Stimulated activated naive CD8-positive, alpha-beta T cell treated with anti-CD3 and anti-CD28 coated beads, Interleukin-15, Interleukin-2, amounts not matched to agents 100 U/mL and 50 U/mL, for 24 hours (primary cell): ENCODE results near the gene PGGHG.
"Not testable (repeated sequence)": the region's sequence is repeated elsewhere in the genome, so short reads cannot be mapped to it uniquely, and the experiment has no call there.

Source experiments
- ATAC-seq: fragments of 150-1000 bp; cut with Tn5 transposase; one replicate; pipeline ENCODE4 v1.10.0; 2021
- DNase-seq: peaks from one replicate; pipeline ENCODE4 v3.0.0; 2021

The PGGHG gene

DNA sequence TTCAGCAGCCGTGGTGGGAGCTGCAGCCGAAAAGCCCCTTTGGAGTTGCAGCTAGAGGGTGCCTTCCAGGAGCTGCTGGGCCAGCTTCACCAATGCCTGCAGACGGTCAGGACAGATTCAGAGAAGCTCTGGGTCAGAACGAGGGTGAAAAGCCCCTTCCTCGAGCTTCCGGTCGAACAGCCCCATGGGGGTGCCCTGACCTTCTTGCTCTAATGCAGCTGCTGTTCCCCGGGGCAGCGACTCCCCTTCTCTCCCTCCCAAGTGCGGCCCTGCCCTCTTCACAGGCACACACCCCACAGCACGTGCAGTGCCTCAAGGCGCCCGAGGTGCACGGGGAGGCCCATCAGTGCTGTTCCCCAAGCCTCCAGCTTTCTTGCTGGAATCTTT is 41.4 kb downstream of the PGGHG start:
- ATAC-seq (no peak), DNase-seq (no peak)

DNA sequence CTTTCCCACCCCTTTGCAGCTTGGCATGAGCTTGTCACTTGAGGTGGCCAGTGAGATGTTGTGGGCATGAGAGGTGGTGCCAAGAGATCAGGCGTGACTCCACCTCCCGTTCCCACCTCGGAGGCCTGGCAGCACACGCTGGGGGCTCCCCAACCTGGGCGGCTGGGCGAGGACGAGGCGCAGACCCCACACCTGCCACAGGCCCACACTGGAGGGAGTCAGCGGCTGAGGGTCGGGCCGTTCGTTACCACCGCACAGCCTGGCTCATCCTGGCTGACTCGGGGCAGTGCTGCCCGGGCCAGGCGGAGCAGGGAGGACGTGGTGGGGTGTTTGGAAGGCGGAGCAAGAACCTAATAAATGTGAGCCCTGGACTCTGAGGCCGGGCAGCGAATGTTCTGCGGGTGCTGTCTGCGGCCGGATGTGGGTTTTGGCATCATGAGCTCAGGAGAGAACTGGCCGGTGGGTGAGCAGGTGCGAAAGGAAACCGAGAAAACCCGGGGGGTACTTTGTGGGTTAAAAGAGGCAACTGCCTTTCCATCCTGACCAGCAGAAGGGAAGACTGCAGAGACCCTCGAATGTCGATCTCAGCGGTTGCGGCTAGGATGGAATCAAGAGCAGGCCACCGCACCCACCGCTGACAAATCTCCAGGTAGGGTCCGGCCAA is 41.9 kb downstream of the PGGHG start:
- peak; percentile 62 for DNase-seq

DNA sequence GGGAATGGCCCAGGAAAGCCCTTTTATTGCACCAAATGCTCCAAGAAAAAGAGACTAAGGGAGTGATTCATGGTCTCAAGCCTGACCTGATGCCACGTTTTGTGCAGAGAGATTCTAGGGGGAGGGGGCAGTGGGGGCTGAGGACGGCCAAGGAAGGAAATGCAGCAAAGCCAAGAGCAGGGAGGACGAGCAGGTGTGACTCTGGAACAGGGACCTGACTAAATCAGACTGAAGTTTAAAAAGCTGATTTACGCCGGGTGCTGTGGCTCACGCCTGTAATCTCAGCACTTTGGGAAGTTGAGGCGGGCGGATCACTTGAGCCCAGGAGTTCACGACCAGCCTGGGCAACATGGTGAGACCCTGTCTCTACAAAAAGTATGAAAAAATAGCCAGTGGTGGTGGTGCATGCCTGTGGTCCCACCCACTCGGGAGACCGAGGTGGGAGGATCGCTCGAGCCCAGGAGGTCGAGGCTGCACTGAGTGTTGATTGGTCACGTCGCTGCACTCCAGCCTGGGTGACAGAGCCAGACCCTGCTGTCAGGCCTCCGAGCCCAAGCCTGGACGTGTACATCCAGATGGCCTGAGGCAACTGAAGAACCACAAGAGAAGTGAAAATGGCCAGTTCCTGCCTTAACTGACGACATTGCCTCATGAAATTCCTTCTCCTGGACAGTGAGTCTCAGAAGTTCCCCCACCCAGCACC is 42.6 kb downstream of the PGGHG start:
- DNase-seq (no peak), ATAC-seq (no peak)

More for the DNA sequence above, 41.9 kb downstream of the PGGHG start:
- ATAC-seq = no peak

DNA sequence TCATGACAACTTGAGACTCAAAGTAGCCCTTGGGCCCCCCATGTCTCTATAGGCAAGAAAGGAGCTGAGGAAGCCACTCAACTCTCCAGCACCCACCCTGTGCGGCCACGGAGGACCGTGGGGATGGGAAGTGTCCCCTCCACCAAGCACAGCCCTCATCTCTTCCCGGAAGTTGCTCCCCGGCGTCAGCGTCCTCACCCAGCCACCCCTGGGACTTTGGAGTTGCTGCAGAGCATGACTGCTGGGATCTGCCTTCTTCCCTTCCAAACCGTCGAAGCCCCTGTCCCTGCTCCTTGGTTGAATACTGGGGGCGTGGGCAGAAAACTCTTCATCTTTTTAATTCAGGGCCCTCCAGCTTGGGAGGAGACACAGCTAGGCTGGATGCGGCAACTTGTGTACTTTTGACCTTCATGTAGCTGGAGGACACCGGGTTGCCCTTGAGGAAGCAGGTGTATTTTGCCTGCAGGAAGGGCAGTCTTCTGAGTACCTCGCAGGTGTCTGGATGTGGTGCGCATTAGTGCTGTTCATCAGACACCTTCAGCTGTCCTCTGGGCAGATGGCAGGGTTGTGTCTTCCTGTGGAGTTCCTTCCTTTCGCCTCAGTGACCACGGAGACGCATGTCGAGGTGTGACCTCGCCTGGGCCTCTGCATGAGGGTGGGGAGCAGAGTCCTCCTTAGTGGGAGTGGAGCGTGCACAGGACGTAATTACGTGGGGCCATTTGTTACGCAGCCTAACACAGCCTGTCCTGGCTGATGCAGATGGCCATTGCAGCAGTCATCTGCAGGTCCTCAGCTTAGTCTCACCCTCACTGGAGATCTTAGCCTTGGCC is 43.9 kb downstream of the PGGHG start:
- no peak for DNase-seq
- no peak for ATAC-seq

DNA sequence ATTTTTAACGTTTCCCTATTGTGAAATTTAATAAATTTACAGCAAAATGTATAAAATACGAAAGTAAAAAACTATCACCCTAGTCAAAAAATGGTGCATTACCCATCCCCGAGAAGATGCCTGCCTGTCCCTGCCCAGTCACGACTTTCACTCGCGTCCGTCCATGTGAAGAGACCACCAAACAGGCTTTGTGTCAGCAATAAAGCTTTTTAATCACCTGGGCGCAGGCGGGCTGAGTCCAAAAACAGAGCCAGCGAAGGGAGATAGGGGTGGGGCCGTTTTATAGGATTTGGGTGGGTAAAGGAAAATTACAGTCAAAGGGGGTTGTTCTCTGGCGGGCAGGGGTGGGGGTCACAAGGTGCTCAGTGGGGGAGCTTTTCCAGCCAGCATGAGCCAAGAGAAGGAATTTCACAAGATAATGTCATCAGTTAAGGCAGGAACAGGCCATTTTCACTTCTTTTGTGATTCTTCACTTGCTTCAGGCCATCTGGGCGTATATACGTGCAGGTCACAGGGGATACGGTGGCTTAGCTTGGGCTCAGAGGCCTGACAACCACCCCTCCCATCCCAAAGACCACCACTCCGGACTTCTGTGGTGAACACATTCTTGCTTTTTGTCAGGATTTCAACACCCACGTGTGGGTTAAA is 44.8 kb downstream of the PGGHG start:
- ATAC-seq, DNase-seq: not testable (repeated sequence)

DNA sequence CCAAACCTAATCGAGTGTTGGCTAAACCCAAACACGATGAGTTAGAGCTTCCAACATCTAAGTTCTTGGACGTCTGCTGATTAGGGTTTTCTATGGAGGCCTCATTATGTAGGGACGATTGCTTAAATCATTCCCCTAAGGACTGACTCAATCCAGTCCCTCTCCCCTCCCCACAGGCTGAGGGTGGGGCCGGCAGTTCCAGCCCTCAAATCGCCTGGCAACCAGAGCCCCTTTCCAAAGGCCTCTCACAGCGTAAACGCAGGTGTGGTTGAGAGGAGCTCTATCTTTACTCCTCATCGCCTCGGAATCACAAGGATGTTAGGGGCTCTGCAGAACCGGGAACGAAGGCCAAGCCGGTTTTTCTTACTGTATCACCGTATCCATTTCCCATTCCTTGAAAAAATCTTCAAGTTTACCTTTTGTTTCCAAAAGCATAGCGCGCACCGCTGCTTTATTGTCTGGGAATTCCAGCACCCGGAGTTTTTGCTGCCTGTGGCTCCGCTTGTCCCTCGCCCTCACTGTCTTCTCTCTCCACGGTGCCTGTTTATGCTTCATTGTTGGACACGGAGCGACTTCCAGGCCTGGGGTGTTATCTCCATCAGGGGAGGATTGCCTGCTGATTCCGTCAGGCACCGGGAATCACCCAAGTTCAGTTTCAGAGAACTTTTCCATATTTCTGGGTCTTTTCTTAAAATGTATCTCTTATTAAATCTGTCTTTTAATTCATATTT is 45.5 kb downstream of the PGGHG start:
- ATAC-seq (no peak), DNase-seq (no peak)

DNA sequence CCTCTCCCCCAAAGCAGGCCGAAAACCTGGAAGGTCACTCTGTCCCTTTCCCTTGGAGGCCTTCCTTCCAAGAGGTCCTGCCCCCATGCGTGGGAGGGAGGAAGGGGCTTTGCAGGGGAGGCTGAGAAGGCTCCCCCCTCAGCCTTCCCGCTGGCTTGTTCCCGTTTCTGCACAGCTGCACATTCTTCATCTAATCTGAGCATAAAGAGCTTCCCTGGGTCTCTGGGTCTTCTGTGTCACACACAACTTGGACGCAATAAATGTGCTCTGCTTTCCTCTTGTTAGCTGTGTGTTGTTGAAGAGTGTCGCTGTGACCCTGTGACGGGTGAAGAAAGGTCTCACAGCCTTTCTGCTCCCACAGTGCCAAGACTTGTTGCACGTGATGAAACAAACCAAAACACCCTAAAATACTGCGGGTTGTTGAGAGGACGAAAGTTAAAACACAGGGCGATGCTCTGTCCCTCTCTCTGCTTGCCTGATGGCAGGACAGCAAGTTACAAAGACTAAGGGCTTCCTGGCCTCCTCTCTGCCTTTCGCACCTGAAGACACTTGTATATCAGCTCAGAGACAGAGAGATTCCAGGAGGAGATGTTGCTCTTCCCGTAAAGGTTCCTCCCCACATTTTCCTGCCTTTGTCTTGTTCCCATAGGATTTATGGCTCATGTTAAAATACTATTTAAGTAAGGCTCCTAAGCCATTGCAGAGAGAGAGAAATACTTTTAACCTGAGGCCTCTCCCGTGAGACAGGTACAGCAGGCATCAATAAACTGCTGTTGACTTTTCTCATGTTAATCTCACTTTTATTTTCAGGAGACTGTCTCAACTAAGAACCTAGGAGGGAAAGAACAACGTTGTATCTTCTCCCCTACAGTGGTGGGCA is 47.1 kb downstream of the PGGHG start:
- no peak for ATAC-seq
- no peak for DNase-seq

DNA sequence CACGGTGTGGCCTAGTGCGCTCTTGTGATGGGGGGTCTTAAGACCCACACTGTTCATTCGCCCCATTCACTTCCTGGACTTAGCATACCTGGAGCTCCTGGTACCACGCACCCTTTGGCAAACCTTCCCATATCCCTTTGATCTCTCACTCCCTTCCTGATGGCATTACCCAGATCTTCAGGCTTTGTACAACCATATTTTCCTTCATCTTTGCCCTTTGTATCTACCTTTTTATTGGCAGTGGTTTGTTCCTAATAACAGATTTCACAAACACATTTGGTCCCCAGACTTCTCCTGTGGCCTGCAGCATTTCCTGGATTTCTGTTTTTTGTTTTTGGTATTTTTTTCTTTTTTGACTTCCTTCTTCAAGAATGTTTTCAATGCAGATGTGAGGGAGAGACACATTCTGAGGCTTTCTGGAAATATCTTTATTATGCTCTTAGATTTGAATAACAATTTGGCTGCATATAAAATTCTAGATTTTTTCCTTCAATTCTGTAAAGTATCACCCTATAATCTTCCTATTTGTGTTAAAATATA is 47.8 kb downstream of the PGGHG start:
- DNase-seq = no peak
- no peak for ATAC-seq

DNA sequence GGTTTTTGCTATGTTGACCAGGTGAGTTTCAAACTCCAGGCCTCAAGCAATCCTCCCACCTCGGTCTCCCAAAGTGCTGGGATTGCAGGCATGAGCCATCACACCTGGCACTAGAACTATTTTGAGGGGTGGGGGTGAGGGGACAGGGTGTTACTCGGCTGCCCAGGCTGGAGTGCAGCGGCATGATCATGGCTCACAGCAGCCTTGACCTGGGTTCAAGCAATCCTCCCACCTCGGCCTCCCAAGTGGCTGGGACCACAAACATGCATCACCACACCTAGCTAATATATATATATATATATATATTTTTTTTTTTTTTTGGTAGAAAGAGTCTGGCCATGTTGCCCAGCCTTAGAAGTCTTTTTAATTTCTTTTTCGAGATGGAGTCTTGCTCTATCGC is 48.8 kb downstream of the PGGHG start:
- DNase-seq (no peak), ATAC-seq (no peak)

DNA sequence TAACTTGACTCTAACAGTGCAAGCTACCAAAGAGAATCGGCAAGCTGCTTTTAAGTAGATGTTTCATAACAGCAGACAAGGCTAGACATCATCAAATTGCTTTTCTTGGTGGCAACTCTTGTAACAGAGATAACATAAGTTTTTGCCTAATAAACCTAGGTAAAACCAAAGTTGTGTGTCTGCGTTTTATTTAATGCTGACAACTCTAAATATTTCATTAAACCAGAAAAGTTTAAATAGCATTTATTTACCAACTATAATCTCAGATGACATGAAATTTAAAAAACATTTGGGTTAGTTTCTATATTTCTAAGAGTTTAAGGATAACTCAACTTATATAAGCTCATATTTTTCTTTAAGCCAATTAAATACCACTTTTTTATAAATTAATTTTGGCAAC is 51.0 kb downstream of the PGGHG start:
- no peak for ATAC-seq

DNA sequence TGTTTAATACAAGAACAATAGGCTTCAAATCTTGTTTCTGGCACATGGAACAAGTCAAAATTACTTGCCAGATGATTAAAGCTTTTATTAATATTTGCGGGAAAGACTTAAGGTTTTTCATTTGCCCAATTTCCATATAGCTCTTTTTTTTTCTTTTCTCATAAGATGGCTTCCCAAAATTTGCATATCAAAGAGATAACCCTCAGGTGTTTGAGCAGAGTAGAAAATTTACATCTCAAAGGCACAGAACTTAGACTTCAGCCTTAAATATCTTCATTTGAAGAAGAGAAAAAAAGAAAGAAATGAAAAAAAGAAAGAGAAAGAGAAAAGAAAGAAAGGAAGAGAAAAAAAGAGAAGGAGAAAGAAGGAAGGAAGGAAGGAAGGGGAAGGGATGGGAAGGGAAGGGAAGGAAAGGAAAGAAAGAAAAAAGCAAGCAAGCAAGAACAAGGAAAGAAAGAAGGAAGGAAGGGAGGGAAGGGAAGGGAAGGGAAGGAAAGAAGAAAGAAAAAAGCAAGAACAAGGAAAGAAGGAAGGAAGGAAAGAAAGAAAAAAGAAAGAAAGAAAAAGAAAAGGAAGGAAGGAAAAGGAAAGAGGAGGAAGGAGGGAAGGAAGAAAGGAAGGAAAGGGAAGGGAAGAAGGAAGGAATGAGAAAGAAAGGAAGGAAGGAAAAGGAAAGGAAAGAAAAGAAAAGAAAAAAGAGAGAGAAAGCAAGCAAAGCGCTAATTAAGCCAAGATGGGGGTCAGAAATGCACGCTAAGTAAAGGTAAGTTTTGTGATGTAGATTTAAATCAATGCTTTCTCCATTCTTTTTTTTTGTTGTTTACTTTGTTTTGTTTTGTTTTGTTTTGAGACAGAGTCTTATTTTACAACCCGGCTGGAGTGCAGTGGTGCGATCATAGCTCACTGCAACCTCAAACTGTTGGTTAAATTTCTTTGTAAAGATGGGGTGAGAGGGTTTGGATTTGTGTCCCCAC is 51.9 kb downstream of the PGGHG start:
- DNase-seq (no peak), ATAC-seq (no peak)

More for the DNA sequence above, 51.0 kb downstream of the PGGHG start:
- DNase-seq = no peak

DNA sequence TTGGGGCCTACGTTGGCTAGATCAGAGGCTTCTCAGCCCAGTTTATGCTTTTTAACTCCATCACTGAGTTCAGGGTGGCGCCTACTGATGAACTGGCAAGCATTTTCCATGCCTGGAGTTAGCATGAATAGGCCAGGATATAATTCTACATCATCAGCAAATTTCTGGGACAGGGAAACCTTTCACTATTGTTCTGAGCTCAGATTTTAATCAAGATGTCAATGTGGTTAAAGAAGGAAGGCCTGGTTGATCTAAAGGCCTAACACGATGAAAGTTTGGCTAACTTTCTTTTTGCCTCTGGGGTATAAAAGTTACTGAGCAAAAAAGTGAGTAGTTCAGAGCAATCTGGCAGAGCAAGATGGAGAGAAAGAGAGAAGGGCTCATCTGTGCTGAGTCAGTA is 53.4 kb downstream of the PGGHG start:
- no peak for ATAC-seq
- DNase-seq = no peak

DNA sequence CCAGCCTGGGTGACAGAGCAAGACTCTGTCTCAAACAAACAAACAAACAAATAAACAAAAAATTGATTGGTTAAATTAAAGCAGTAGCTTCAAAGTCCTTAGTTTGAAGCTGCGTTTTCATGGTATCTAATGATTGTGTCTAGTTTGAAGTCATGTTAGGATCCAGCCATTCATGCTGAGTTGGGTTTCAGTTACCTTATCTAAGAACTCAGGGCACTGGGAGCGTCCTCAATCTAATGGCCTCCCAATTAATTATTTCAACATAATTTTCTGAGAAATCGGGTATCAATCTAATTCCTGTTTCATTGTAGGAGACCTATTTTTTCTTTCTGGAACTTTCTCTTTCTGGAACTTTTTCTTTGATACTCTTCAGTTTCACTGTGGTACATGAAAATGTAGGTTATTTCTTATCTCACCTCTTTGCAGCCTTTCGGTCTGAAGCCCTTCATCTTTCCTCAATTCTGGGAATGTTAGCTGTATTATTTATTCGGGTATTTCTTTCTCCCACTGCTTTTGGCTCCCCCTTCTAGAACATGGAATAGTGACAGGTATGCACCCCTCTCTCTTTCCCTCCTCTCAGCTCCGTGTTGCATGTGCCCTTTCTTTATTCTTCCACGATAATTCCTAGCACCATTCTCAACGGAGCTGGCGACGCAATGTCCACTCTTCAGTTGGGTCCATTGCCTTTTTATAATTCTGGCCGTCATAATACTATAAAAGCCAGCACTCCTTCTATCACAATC is 56.1 kb downstream of the PGGHG start:
- ATAC-seq (no peak), DNase-seq (no peak)
